Measurements from ENCODE around the gene FAIM2.

FAIM2 gene

GRCh38 chr12:49895773-49896172, 7.9 kb downstream of the FAIM2 start:
- H3K9me3 ChIP-seq (ENCODE audit: control insufficient read depth, low read length) = no peaks in the 10 kb centered on the region
- no peak overlapping the region for H3K4me3 ChIP-seq (ENCODE audit: insufficient read depth, low read depth, low read length)
- WGBS, 2 experiments = 85 to 87% methylated on average over 9 of the region's 9 CpGs
- no peaks in the 10 kb centered on the region for H3K27me3 ChIP-seq (ENCODE audit: control insufficient read depth, insufficient read depth, low read length, poor library complexity, severe bottlenecking)
- no peak overlapping the region for H3K27ac ChIP-seq (ENCODE audit: insufficient read depth, low read depth, low read length, poor library complexity, severe bottlenecking)
- no peaks in the 10 kb centered on the region for H3K36me3 ChIP-seq (ENCODE audit: control insufficient read depth, insufficient read depth, low read length)
- H3K4me1 ChIP-seq (ENCODE audit: control insufficient read depth, insufficient read depth, low read length) = no peaks in the 10 kb centered on the region

GRCh38 chr12:49894751-49895148, 8.9 kb downstream of the FAIM2 start:
- Histone ChIP-seq H3K27ac (ENCODE audit: insufficient read depth, low read depth, low read length, poor library complexity, severe bottlenecking) (no peak overlapping the region), H3K4me1 (ENCODE audit: control insufficient read depth, insufficient read depth, low read length) (no peaks in the 10 kb centered on the region), H3K36me3 (ENCODE audit: control insufficient read depth, insufficient read depth, low read length) (no peaks in the 10 kb centered on the region), H3K27me3 (ENCODE audit: control insufficient read depth, insufficient read depth, low read length, poor library complexity, severe bottlenecking) (no peaks in the 10 kb centered on the region), H3K4me3 (ENCODE audit: insufficient read depth, low read depth, low read length) (no peak overlapping the region), H3K9me3 (ENCODE audit: control insufficient read depth, low read length) (no peaks in the 10 kb centered on the region)
- WGBS, 2 experiments = 48 to 57% methylated on average over 5 of the region's 5 CpGs

- Histone ChIP-seq H3K27ac (ENCODE audit: insufficient read depth, low read depth, low read length, poor library complexity, severe bottlenecking) (no peak overlapping the region), H3K4me3 (ENCODE audit: insufficient read depth, low read depth, low read length) (no peak overlapping the region), H3K4me1 (ENCODE audit: control insufficient read depth, insufficient read depth, low read length) (no peaks in the 10 kb centered on the region), H3K9me3 (ENCODE audit: control insufficient read depth, low read length) (no peaks in the 10 kb centered on the region), H3K27me3 (ENCODE audit: control insufficient read depth, insufficient read depth, low read length, poor library complexity, severe bottlenecking) (no peaks in the 10 kb centered on the region), H3K36me3 (ENCODE audit: control insufficient read depth, insufficient read depth, low read length) (no peaks in the 10 kb centered on the region)
- WGBS, 2 experiments = 86 to 89% methylated on average over 10 of the region's 10 CpGs
These were observed 9.6 kb downstream of the FAIM2 start for GRCh38 chr12:49893753-49894750.

GRCh38 chr12:49892732-49893317, 10.9 kb downstream of the FAIM2 start:
- Histone ChIP-seq H3K36me3 (ENCODE audit: control insufficient read depth, insufficient read depth, low read length) (no peaks in the 10 kb centered on the region), H3K4me3 (ENCODE audit: insufficient read depth, low read depth, low read length) (no peak overlapping the region), H3K9me3 (ENCODE audit: control insufficient read depth, low read length) (no peaks in the 10 kb centered on the region), H3K27me3 (ENCODE audit: control insufficient read depth, insufficient read depth, low read length, poor library complexity, severe bottlenecking) (no peaks in the 10 kb centered on the region), H3K4me1 (ENCODE audit: control insufficient read depth, insufficient read depth, low read length) (peaks cover 6% of the 10 kb centered on the region), H3K27ac (ENCODE audit: insufficient read depth, low read depth, low read length, poor library complexity, severe bottlenecking) (no peak overlapping the region)
- WGBS, 2 experiments = 74 to 78% methylated on average over 3 of the region's 3 CpGs

- no peak overlapping the region for H3K27ac ChIP-seq (ENCODE audit: insufficient read depth, low read depth, low read length, poor library complexity, severe bottlenecking)
- H3K4me1 ChIP-seq (ENCODE audit: control insufficient read depth, insufficient read depth, low read length) = peaks cover 9% of the 10 kb centered on the region
- H3K27me3 ChIP-seq (ENCODE audit: control insufficient read depth, insufficient read depth, low read length, poor library complexity, severe bottlenecking) = no peaks in the 10 kb centered on the region
- no peak overlapping the region for H3K4me3 ChIP-seq (ENCODE audit: insufficient read depth, low read depth, low read length)
- no peaks in the 10 kb centered on the region for H3K36me3 ChIP-seq (ENCODE audit: control insufficient read depth, insufficient read depth, low read length)
- 85 to 88% methylated on average over 10 of the region's 10 CpGs for WGBS, 2 experiments
- H3K9me3 ChIP-seq (ENCODE audit: control insufficient read depth, low read length) = no peaks in the 10 kb centered on the region
These were observed 11.5 kb downstream of the FAIM2 start for GRCh38 chr12:49892084-49892731.

- Histone ChIP-seq H3K36me3 (ENCODE audit: control insufficient read depth, insufficient read depth, low read length) (no peaks in the 10 kb centered on the region), H3K27me3 (ENCODE audit: control insufficient read depth, insufficient read depth, low read length, poor library complexity, severe bottlenecking) (no peaks in the 10 kb centered on the region), H3K4me1 (ENCODE audit: control insufficient read depth, insufficient read depth, low read length) (peaks cover 9% of the 10 kb centered on the region), H3K9me3 (ENCODE audit: control insufficient read depth, low read length) (no peaks in the 10 kb centered on the region), H3K4me3 (ENCODE audit: insufficient read depth, low read depth, low read length) (no peak overlapping the region), H3K27ac (ENCODE audit: insufficient read depth, low read depth, low read length, poor library complexity, severe bottlenecking) (no peak overlapping the region)
- 94 to 96% methylated on average over 6 of the region's 6 CpGs for WGBS, 2 experiments
These were observed 12.2 kb downstream of the FAIM2 start for GRCh38 chr12:49891476-49891875.

GRCh38 chr12:49891012-49891411, 12.7 kb downstream of the FAIM2 start:
- Histone ChIP-seq H3K27me3 (ENCODE audit: control insufficient read depth, insufficient read depth, low read length, poor library complexity, severe bottlenecking) (no peaks in the 10 kb centered on the region), H3K27ac (ENCODE audit: insufficient read depth, low read depth, low read length, poor library complexity, severe bottlenecking) (no peak overlapping the region), H3K4me1 (ENCODE audit: control insufficient read depth, insufficient read depth, low read length) (peaks cover 9% of the 10 kb centered on the region), H3K4me3 (ENCODE audit: insufficient read depth, low read depth, low read length) (no peak overlapping the region), H3K9me3 (ENCODE audit: control insufficient read depth, low read length) (no peaks in the 10 kb centered on the region), H3K36me3 (ENCODE audit: control insufficient read depth, insufficient read depth, low read length) (no peaks in the 10 kb centered on the region)
- WGBS, 2 experiments = 93 to 96% methylated on average over 2 of the region's 2 CpGs

GRCh38 chr12:49890096-49890461, 13.6 kb downstream of the FAIM2 start:
- WGBS, 2 experiments = 92 to 96% methylated on average over 4 of the region's 4 CpGs
- Histone ChIP-seq H3K36me3 (ENCODE audit: control insufficient read depth, insufficient read depth, low read length) (no peaks in the 10 kb centered on the region), H3K9me3 (ENCODE audit: control insufficient read depth, low read length) (no peaks in the 10 kb centered on the region), H3K27ac (ENCODE audit: insufficient read depth, low read depth, low read length, poor library complexity, severe bottlenecking) (no peak overlapping the region), H3K4me1 (ENCODE audit: control insufficient read depth, insufficient read depth, low read length) (peaks cover 13% of the 10 kb centered on the region), H3K27me3 (ENCODE audit: control insufficient read depth, insufficient read depth, low read length, poor library complexity, severe bottlenecking) (no peaks in the 10 kb centered on the region), H3K4me3 (ENCODE audit: insufficient read depth, low read depth, low read length) (no peak overlapping the region)

- Histone ChIP-seq H3K36me3 (ENCODE audit: control insufficient read depth, insufficient read depth, low read length) (no peaks in the 10 kb centered on the region), H3K4me3 (ENCODE audit: insufficient read depth, low read depth, low read length) (no peak overlapping the region), H3K27me3 (ENCODE audit: control insufficient read depth, insufficient read depth, low read length, poor library complexity, severe bottlenecking) (no peaks in the 10 kb centered on the region), H3K9me3 (ENCODE audit: control insufficient read depth, low read length) (no peaks in the 10 kb centered on the region), H3K4me1 (ENCODE audit: control insufficient read depth, insufficient read depth, low read length) (peaks cover 17% of the 10 kb centered on the region), H3K27ac (ENCODE audit: insufficient read depth, low read depth, low read length, poor library complexity, severe bottlenecking) (no peak overlapping the region)
- 89 to 91% methylated on average over 10 of the region's 10 CpGs for WGBS, 2 experiments
These were observed 14.2 kb downstream of the FAIM2 start for GRCh38 chr12:49889361-49890095.

Measured in ectodermal cell (in vitro differentiated cells).